Stimulated activated naive CD8-positive, alpha-beta T cell treated with anti-CD3 and anti-CD28 coated beads, Interleukin-15, amount 100 ng/mL, for 72 hours (primary cell): ENCODE measurements around the gene VIM.

Experiments used
- ATAC-seq: fragments of 150-1000 bp; cut with Tn5 transposase; 2 replicates; pipeline ENCODE4 v1.10.0; 2021; ENCODE audit warnings: mild to moderate bottlenecking, moderate library complexity
- DNase-seq, 2 donors: peaks; one replicate each; pipeline ENCODE4 v3.0.0; 2021 to 2022
- H3K27ac Mint-ChIP-seq, 2 donors: one replicate each; pipeline ENCODE4 v1.8.0; 2022; ENCODE audit warnings: mild to moderate bottlenecking in 2 of 2, mixed read lengths in 2 of 2, moderate library complexity in 2 of 2
- H3K27me3 Mint-ChIP-seq: one replicate; pipeline ENCODE4 v1.8.0; 2022; ENCODE audit warnings: mixed read lengths
- H3K4me1 Mint-ChIP-seq: one replicate; pipeline ENCODE4 v1.8.0; 2022; ENCODE audit warnings: mild to moderate bottlenecking, mixed read lengths
- H3K4me3 Mint-ChIP-seq, 2 donors: one replicate each; pipeline ENCODE4 v1.8.0; 2022; ENCODE audit warnings: mild to moderate bottlenecking in 2 of 2, mixed read lengths in 2 of 2, moderate library complexity in 1 of 2
- H3K9me3 Mint-ChIP-seq, 2 donors: one replicate each; pipeline ENCODE4 v1.8.0; 2022; ENCODE audit warnings: mixed read lengths in 2 of 2

VIM gene

GRCh38 chr10:17228091-17229015, at the start of gene VIM:
VIM (plus strand) TSS chr10:17228241; CDS start chr10:17229423, 1,182 bp downstream.
- Mint-ChIP-seq H3K9me3 (no peaks in the 10 kb centered on the region), H3K4me1 (peaks cover 41% of the 10 kb centered on the region), H3K27ac (peak within 1 kb of the TSS; percentile 95 to 99), H3K27me3 (no peaks in the 10 kb centered on the region), H3K4me3 (peak within 1 kb of the TSS; percentile 93 to 94)
- ATAC-seq: peak; percentile 67
- peak; percentile 90 to 92 for DNase-seq

DNA sequence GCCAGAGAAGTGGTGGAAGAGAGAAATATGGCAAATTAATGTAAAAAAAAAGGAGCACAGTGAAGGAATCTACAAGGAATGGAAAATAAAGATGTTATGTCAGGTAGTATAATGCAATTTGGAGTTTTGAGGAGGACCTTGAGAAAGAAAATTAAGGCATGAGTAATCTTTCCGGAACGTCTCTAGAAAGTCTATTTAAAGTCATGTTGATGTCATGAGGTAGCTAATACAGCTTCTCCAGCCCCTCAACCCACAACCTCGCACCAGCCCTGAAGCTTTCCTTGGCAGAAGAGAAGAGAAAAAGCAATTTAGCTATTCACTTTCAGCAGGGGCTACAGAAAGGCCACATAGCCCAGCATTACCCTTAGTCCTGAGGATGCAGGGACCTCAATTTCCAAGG, 49.0 kb upstream of the VIM start:
- Mint-ChIP-seq H3K9me3 (no peaks in the 10 kb centered on the region), H3K27me3 (no peaks in the 10 kb centered on the region), H3K4me3 (no peak overlapping the region), H3K27ac (no peak overlapping the region), H3K4me1 (peaks cover 22% of the 10 kb centered on the region)
- ATAC-seq: no peak
- DNase-seq: no peak

GRCh38 chr10:17181110-17181509, 46.9 kb upstream of the VIM start:
- Mint-ChIP-seq H3K9me3 (no peaks in the 10 kb centered on the region), H3K4me3 (no peak overlapping the region), H3K4me1 (peaks cover 11% of the 10 kb centered on the region), H3K27ac (no peak overlapping the region), H3K27me3 (no peaks in the 10 kb centered on the region)
- DNase-seq: no peak
- no peak for ATAC-seq

GRCh38 chr10:17181751-17182150, 46.3 kb upstream of the VIM start:
- H3K4me3 Mint-ChIP-seq: no peak overlapping the region
- no peaks in the 10 kb centered on the region for H3K9me3 Mint-ChIP-seq
- DNase-seq (no peak), ATAC-seq (no peak)
- H3K27ac Mint-ChIP-seq: no peak overlapping the region
- peaks cover 11% of the 10 kb centered on the region for H3K4me1 Mint-ChIP-seq
- H3K27me3 Mint-ChIP-seq: no peaks in the 10 kb centered on the region

- ATAC-seq (no peak), DNase-seq (no peak)
- H3K9me3 Mint-ChIP-seq: no peaks in the 10 kb centered on the region
- peak overlapping the region in 1 of 2 donors; percentile 54 for H3K27ac Mint-ChIP-seq
- H3K4me1 Mint-ChIP-seq: peaks cover 6% of the 10 kb centered on the region
- no peaks in the 10 kb centered on the region for H3K27me3 Mint-ChIP-seq
- no peak overlapping the region for H3K4me3 Mint-ChIP-seq
These were observed 44.9 kb upstream of the VIM start for GRCh38 chr10:17183110-17183509.

- peaks cover 17% of the 10 kb centered on the region for H3K4me1 Mint-ChIP-seq
These were observed 42.2 kb upstream of the VIM start for GRCh38 chr10:17185873-17186272.

DNA sequence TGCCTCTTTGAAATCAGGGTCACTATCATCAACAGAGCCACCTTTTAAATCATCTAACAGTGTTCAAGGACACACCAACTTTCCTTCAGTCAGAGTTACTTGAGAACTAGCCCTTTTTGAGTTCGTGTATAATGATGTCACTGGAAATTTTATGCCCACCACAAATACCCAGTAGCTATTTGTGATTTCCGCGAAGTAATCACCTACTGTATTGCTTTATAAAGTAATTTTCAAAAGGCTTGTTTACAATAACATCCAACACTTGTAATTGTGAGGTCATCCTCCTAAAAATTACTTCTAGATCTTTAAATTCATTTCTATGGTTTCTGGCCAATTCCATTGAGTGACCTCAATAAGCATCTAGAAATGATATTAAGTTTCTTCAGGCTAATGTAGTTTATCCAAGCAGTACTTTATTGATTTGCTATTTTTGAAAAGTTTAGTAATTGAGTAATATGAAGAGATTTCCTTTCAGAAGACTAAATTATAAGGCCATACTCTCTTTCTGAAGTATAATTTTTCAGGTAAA, 39.3 kb upstream of the VIM start:
- no peaks in the 10 kb centered on the region for H3K9me3 Mint-ChIP-seq
- no peak overlapping the region for H3K27ac Mint-ChIP-seq
- DNase-seq (no peak), ATAC-seq (no peak)
- H3K4me3 Mint-ChIP-seq: no peak overlapping the region
- H3K4me1 Mint-ChIP-seq: peaks cover 16% of the 10 kb centered on the region
- H3K27me3 Mint-ChIP-seq: no peaks in the 10 kb centered on the region

More at GRCh38 chr10:17185873-17186272, 42.2 kb upstream of the VIM start:
- DNase-seq (no peak), ATAC-seq (no peak)
- Mint-ChIP-seq H3K9me3 (no peaks in the 10 kb centered on the region), H3K27ac (no peak overlapping the region), H3K4me3 (no peak overlapping the region), H3K27me3 (no peaks in the 10 kb centered on the region)

DNA sequence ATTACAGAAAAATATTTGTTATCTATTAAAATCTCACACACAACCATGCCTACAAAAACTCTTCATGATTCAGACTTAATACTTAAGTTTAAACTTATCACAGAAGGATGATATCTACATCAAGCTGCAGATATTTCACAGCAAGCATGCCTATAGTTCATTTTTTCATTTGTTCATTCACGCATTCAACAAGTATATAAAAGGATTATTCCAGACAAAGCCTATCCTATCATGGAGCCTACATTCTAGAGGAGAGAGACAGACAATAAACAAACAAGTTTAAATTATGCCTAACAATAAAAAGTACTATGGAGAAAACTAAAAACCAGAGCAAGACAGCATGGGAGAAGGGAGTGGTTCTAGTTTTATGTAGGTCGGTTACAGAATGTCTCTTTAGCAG, 37.4 kb upstream of the VIM start:
- H3K9me3 Mint-ChIP-seq: no peaks in the 10 kb centered on the region
- H3K27ac Mint-ChIP-seq: no peak overlapping the region
- DNase-seq: no peak
- peaks cover 21% of the 10 kb centered on the region for H3K4me1 Mint-ChIP-seq
- H3K4me3 Mint-ChIP-seq: no peak overlapping the region
- no peak for ATAC-seq
- no peaks in the 10 kb centered on the region for H3K27me3 Mint-ChIP-seq

DNA sequence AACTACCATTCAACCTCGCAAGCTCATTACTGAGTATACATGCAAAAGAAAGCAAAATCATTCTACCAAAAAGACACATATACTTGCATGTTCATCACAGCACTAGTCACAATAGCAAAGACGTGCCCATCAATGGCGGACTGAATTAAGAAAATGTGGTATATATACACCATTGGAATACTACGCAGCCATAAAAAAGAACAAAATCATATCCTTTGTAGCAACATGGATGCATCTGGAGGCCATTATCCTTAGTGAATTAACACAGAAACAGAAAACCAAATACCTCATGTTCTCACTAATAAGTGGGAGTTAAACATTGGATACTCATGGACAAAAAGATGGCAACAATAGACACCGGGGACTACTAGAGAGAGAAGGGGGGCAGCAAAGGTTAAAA, 33.0 kb upstream of the VIM start:
- peaks cover 33% of the 10 kb centered on the region for H3K4me1 Mint-ChIP-seq
- no peak overlapping the region for H3K4me3 Mint-ChIP-seq
- H3K9me3 Mint-ChIP-seq: no peaks in the 10 kb centered on the region
- no peak for DNase-seq
- ATAC-seq: no peak
- no peaks in the 10 kb centered on the region for H3K27me3 Mint-ChIP-seq
- H3K27ac Mint-ChIP-seq: no peak overlapping the region

DNA sequence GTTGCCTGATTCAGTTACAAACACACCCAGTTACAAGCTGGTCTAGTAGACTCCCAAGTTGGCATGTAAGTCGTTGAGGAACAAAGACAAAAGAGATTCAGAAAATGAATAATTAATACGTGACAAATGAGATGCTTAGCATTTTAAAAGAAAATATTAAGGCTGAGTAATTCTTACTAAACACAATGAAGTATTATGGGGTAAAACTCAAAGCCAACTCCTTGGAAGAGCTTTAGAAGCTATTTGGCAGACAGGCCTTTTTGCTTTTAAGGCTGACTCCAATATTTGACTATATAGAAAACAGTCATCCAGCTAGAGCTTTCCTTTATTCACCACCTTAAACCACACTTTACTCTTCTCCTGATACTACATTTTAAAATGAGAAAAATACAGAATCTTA, 32.0 kb upstream of the VIM start:
- no peak for ATAC-seq
- Mint-ChIP-seq H3K27me3 (no peaks in the 10 kb centered on the region), H3K4me3 (no peak overlapping the region), H3K9me3 (no peaks in the 10 kb centered on the region), H3K4me1 (peaks cover 34% of the 10 kb centered on the region), H3K27ac (no peak overlapping the region)
- no peak for DNase-seq

GRCh38 chr10:17196573-17196972, 31.5 kb upstream of the VIM start:
- H3K27me3 Mint-ChIP-seq: no peaks in the 10 kb centered on the region
- no peak overlapping the region for H3K4me3 Mint-ChIP-seq
- DNase-seq (no peak), ATAC-seq (no peak)
- H3K27ac Mint-ChIP-seq: no peak overlapping the region
- no peaks in the 10 kb centered on the region for H3K9me3 Mint-ChIP-seq
- peaks cover 35% of the 10 kb centered on the region for H3K4me1 Mint-ChIP-seq

DNA sequence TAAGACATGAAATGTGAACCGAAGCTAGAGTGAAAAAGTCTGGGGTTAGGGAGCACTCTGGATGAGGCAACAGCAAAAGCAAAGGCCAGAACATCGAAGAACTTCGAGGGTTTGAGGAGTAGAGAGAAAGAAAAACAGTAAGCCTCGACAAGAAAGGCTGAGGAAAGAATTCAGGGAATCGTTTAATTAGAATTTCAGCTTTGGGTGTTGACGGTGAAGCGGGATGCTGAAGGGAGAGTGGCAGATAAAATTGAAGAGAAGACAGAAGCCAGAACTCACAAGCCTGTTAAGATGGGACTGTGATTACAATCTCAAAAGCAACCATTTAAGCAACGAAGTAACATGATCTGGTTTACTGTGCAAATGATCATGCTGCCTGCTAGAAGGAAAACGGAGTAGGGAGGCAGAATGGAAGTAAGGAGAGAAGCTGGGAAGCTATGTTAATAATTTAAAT, 28.7 kb upstream of the VIM start:
- DNase-seq: no peak
- peaks cover 53% of the 10 kb centered on the region for H3K4me1 Mint-ChIP-seq
- no peak for ATAC-seq
- H3K27ac Mint-ChIP-seq: no peak overlapping the region
- no peaks in the 10 kb centered on the region for H3K27me3 Mint-ChIP-seq
- H3K9me3 Mint-ChIP-seq: no peaks in the 10 kb centered on the region
- peak overlapping the region; percentile 1 to 23 for H3K4me3 Mint-ChIP-seq

- Mint-ChIP-seq H3K9me3 (no peaks in the 10 kb centered on the region), H3K27me3 (no peaks in the 10 kb centered on the region), H3K27ac (peak overlapping the region; percentile 98 to 99), H3K4me1 (peaks cover 57% of the 10 kb centered on the region), H3K4me3 (peak overlapping the region; percentile 89 to 91)
- ATAC-seq: no peak
- no peak for DNase-seq
These were observed 27.8 kb upstream of the VIM start for GRCh38 chr10:17200001-17200911.

GRCh38 chr10:17200912-17201793, 26.9 kb upstream of the VIM start, which contains the start of gene TRDMT1:
TRDMT1 (minus strand) TSS chr10:17201672; CDS start chr10:17201634, 38 bp downstream.
- H3K27ac Mint-ChIP-seq: peak within 1 kb of the TSS; percentile 98 to 99
- H3K4me1 Mint-ChIP-seq: peaks cover 65% of the 10 kb centered on the region
- ATAC-seq (peak; percentile 95), DNase-seq (peak; percentile 84)
- H3K9me3 Mint-ChIP-seq: no peaks in the 10 kb centered on the region
- H3K27me3 Mint-ChIP-seq: no peaks in the 10 kb centered on the region
- peak within 1 kb of the TSS; percentile 89 to 91 for H3K4me3 Mint-ChIP-seq

DNA sequence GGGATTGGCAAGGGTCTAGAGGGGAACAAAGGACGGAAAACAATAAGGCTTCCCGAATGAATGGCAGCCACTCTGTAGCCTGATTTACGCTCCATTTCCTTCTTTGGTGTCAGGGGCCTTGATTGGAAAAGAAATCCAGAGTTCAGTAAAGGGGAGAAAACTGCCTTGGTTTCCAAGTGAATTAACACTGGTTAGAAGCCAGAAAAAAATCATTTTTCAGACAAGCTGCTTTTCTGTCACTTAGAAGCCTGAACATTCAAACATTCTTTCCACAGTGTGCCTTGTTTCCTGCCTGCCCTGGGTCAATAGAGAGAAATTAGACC, 26.3 kb upstream of the VIM start:
- Mint-ChIP-seq H3K27ac (peak overlapping the region; percentile 98 to 99), H3K27me3 (no peaks in the 10 kb centered on the region), H3K9me3 (no peaks in the 10 kb centered on the region), H3K4me3 (peak overlapping the region; percentile 89 to 91), H3K4me1 (peaks cover 69% of the 10 kb centered on the region)
- no peak for ATAC-seq
- DNase-seq: no peak
